ENCODE data around the gene MYDGF. TPM values are rescaled to one million over a fixed set of nuclear protein-coding genes. Genes with fewer than 3 reads are reported as not detected.

MYDGF gene
- total and polyA plus RNA-seq, 2 of the 13 experiments (the other 11 are each of a cell fraction or from before 2014, with no cell fraction given) = 116 to 198 TPM

DNA sequence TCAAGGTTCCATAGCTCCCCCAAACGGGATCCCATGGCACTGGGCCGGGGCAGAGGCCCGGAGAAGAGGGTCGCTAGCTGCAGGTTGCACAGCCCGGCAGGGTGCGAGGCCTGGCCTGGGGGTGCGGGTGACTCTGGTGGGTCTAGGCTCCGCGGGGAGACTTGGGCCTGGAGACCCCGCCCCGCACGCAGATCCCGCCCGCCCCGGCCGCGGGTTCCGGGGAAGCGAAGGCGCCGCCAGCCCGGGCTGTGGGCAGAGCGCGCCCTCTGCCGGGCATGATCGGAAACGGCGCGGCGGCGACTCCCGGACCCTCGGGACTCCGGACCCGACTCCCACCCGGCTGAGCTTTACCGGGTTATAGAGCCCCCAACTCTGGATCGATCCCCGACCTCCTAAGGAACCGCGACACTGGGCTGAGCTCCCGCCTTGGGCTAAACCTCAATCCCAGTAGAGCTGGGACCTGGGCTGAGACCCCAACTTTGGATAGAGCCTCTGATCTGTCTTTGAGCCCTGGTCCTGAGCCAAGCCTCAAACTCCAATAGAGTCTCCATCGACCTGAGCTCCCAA is 33.9 kb downstream of the MYDGF start (continued):
- TF ChIP-seq, protein P1, sequence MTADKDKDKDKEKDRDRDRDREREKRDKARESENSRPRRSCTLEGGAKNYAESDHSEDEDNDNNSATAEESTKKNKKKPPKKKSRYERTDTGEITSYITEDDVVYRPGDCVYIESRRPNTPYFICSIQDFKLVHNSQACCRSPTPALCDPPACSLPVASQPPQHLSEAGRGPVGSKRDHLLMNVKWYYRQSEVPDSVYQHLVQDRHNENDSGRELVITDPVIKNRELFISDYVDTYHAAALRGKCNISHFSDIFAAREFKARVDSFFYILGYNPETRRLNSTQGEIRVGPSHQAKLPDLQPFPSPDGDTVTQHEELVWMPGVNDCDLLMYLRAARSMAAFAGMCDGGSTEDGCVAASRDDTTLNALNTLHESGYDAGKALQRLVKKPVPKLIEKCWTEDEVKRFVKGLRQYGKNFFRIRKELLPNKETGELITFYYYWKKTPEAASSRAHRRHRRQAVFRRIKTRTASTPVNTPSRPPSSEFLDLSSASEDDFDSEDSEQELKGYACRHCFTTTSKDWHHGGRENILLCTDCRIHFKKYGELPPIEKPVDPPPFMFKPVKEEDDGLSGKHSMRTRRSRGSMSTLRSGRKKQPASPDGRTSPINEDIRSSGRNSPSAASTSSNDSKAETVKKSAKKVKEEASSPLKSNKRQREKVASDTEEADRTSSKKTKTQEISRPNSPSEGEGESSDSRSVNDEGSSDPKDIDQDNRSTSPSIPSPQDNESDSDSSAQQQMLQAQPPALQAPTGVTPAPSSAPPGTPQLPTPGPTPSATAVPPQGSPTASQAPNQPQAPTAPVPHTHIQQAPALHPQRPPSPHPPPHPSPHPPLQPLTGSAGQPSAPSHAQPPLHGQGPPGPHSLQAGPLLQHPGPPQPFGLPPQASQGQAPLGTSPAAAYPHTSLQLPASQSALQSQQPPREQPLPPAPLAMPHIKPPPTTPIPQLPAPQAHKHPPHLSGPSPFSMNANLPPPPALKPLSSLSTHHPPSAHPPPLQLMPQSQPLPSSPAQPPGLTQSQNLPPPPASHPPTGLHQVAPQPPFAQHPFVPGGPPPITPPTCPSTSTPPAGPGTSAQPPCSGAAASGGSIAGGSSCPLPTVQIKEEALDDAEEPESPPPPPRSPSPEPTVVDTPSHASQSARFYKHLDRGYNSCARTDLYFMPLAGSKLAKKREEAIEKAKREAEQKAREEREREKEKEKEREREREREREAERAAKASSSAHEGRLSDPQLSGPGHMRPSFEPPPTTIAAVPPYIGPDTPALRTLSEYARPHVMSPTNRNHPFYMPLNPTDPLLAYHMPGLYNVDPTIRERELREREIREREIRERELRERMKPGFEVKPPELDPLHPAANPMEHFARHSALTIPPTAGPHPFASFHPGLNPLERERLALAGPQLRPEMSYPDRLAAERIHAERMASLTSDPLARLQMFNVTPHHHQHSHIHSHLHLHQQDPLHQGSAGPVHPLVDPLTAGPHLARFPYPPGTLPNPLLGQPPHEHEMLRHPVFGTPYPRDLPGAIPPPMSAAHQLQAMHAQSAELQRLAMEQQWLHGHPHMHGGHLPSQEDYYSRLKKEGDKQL (CRISPR knock-in tag; IDR thresholded peaks at IDR 0.05; ENCODE audit: low read depth) = no peak
- TF ChIP-seq ESRRA (CRISPR knock-in tag; IDR thresholded peaks at IDR 0.05; ENCODE audit: low read depth) (no peak), SOX13 (IDR thresholded peaks at IDR 0.05) (no peak), SOX13 (CRISPR knock-in tag; conservative IDR thresholded peaks at IDR 0.05 in 1 of 2, IDR thresholded peaks at IDR 0.05 in 1 of 2) (no peak), YY1 (IDR thresholded peaks at IDR 0.05; ENCODE audit: insufficient read depth, insufficient replicate concordance, low read depth, low read length) (peak; percentile 19), ZFP82 (CRISPR knock-in tag; IDR thresholded peaks at IDR 0.05; ENCODE audit: borderline replicate concordance) (no peak), TP53 (CRISPR knock-in tag; conservative IDR thresholded peaks at IDR 0.05) (no peak), NFIC (IDR thresholded peaks at IDR 0.05; ENCODE audit: low read length) (no peak), ZSCAN29 (CRISPR knock-in tag; conservative IDR thresholded peaks at IDR 0.05) (no peak)
- TF ChIP-seq, protein P2, sequence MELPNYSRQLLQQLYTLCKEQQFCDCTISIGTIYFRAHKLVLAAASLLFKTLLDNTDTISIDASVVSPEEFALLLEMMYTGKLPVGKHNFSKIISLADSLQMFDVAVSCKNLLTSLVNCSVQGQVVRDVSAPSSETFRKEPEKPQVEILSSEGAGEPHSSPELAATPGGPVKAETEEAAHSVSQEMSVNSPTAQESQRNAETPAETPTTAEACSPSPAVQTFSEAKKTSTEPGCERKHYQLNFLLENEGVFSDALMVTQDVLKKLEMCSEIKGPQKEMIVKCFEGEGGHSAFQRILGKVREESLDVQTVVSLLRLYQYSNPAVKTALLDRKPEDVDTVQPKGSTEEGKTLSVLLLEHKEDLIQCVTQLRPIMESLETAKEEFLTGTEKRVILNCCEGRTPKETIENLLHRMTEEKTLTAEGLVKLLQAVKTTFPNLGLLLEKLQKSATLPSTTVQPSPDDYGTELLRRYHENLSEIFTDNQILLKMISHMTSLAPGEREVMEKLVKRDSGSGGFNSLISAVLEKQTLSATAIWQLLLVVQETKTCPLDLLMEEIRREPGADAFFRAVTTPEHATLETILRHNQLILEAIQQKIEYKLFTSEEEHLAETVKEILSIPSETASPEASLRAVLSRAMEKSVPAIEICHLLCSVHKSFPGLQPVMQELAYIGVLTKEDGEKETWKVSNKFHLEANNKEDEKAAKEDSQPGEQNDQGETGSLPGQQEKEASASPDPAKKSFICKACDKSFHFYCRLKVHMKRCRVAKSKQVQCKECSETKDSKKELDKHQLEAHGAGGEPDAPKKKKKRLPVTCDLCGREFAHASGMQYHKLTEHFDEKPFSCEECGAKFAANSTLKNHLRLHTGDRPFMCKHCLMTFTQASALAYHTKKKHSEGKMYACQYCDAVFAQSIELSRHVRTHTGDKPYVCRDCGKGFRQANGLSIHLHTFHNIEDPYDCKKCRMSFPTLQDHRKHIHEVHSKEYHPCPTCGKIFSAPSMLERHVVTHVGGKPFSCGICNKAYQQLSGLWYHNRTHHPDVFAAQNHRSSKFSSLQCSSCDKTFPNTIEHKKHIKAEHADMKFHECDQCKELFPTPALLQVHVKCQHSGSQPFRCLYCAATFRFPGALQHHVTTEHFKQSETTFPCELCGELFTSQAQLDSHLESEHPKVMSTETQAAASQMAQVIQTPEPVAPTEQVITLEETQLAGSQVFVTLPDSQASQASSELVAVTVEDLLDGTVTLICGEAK (IDR thresholded peaks at IDR 0.05) = no peak
- TF ChIP-seq, protein P2 (CRISPR knock-in tag; IDR thresholded peaks at IDR 0.05) = no peak
- TF ChIP-seq, protein P3, sequence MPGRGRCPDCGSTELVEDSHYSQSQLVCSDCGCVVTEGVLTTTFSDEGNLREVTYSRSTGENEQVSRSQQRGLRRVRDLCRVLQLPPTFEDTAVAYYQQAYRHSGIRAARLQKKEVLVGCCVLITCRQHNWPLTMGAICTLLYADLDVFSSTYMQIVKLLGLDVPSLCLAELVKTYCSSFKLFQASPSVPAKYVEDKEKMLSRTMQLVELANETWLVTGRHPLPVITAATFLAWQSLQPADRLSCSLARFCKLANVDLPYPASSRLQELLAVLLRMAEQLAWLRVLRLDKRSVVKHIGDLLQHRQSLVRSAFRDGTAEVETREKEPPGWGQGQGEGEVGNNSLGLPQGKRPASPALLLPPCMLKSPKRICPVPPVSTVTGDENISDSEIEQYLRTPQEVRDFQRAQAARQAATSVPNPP (CRISPR knock-in tag; IDR thresholded peaks at IDR 0.05) = no peak

All from HepG2 (cell line).